H9 (cell line): ENCODE results near the gene DHRS1. TPM values are rescaled to one million over a fixed set of nuclear protein-coding genes. Genes with fewer than 3 reads are reported as not detected.
A peak's percentile ranks its signal among the peaks of the same experiment; 100 is the strongest.

Experiments used
- DNase-seq: peaks from one replicate; pipeline ENCODE4 v3.0.0-alpha.2; 2017
- H2AFZ ChIP-seq: one replicate; pipeline ENCODE4 v1.6.1; 2013; ENCODE audit warnings: mild to moderate bottlenecking, low read length, control low read depth, moderate library complexity
- H2AK5ac ChIP-seq: 2 replicates; pipeline ENCODE4 v1.6.1; 2013; ENCODE audit warnings: low read length, control low read depth, mixed read lengths; ENCODE audit not compliant: insufficient read length
- H2BK120ac ChIP-seq: one replicate; pipeline ENCODE4 v1.6.1; 2013; ENCODE audit warnings: low read depth, mild to moderate bottlenecking, low read length, control low read depth, inconsistent platforms; ENCODE audit not compliant: poor library complexity, severe bottlenecking
- H2BK12ac ChIP-seq: 2 replicates; pipeline ENCODE4 v1.6.1; 2013; ENCODE audit warnings: low read length, control low read depth, mixed read lengths, low read depth; ENCODE audit not compliant: insufficient read length
- H2BK15ac ChIP-seq: 2 replicates; pipeline ENCODE4 v1.6.1; 2013; ENCODE audit warnings: low read depth, low read length, control low read depth
- H2BK20ac ChIP-seq: one replicate; pipeline ENCODE4 v1.6.1; 2013; ENCODE audit warnings: low read depth, mild to moderate bottlenecking, low read length, control low read depth, inconsistent platforms; ENCODE audit not compliant: poor library complexity, severe bottlenecking
- H2BK5ac ChIP-seq: 2 replicates; pipeline ENCODE4 v1.6.1; 2013; ENCODE audit warnings: low read length, control low read depth, mixed read lengths; ENCODE audit not compliant: insufficient read length
- H3K14ac ChIP-seq: 2 replicates; pipeline ENCODE4 v1.6.1; 2013; ENCODE audit warnings: low read length, control low read depth; ENCODE audit not compliant: insufficient read depth
- H3K18ac ChIP-seq: 2 replicates; pipeline ENCODE4 v1.6.1; 2013; ENCODE audit warnings: low read depth, mild to moderate bottlenecking, mixed read lengths, low read length, control low read depth; ENCODE audit not compliant: insufficient read length
- H3K23ac ChIP-seq: 2 replicates; pipeline ENCODE4 v1.6.1; 2013; ENCODE audit warnings: low read length, control low read depth, mixed read lengths, low read depth; ENCODE audit not compliant: insufficient read length
- H3K23me2 ChIP-seq: 2 replicates; pipeline ENCODE4 v1.6.1; 2013; ENCODE audit warnings: low read depth, mild to moderate bottlenecking, mixed read lengths, low read length, control low read depth; ENCODE audit not compliant: insufficient read length, poor library complexity, severe bottlenecking
- H3K27ac ChIP-seq: 2 replicates; pipeline ENCODE4 v1.5.1; 2013; ENCODE audit warnings: low read length, control low read depth, mixed read lengths, low read depth; ENCODE audit not compliant: insufficient read length
- H3K27me3 ChIP-seq: 2 replicates; pipeline ENCODE4 v1.6.1; 2013; ENCODE audit warnings: low read length, control low read depth, inconsistent platforms; ENCODE audit not compliant: insufficient read depth
- H3K4ac ChIP-seq: 2 replicates; pipeline ENCODE4 v1.6.1; 2013; ENCODE audit warnings: low read depth, mild to moderate bottlenecking, control low read depth, inconsistent platforms, low read length, moderate library complexity
- H3K4me1 ChIP-seq: 2 replicates; pipeline ENCODE4 v1.6.1; 2013; ENCODE audit warnings: low read length, control low read depth, inconsistent platforms; ENCODE audit not compliant: insufficient read depth
- H3K4me2 ChIP-seq: 2 replicates; pipeline ENCODE4 v1.6.1; 2013; ENCODE audit warnings: low read length, control low read depth, mixed read lengths; ENCODE audit not compliant: insufficient read length, insufficient read depth
- H3K56ac ChIP-seq: 2 replicates; pipeline ENCODE4 v1.6.1; 2013; ENCODE audit warnings: low read depth, mild to moderate bottlenecking, mixed read lengths, low read length, control low read depth; ENCODE audit not compliant: insufficient read length
- H3K79me1 ChIP-seq: 2 replicates; pipeline ENCODE4 v1.6.1; 2013; ENCODE audit warnings: low read depth, mild to moderate bottlenecking, moderate library complexity, low read length, control low read depth, inconsistent platforms; ENCODE audit not compliant: insufficient read depth, poor library complexity, severe bottlenecking
- H3K79me2 ChIP-seq: 2 replicates; pipeline ENCODE4 v1.6.1; 2013; ENCODE audit warnings: low read length, control low read depth, inconsistent platforms; ENCODE audit not compliant: insufficient read depth
- H3K9ac ChIP-seq: 2 replicates; pipeline ENCODE4 v1.6.1; 2013; ENCODE audit warnings: low read length, control low read depth, mixed read lengths; ENCODE audit not compliant: insufficient read length; ENCODE audit errors: extremely low read depth
- H3K9me3 ChIP-seq: one replicate; pipeline ENCODE4 v1.6.1; 2013; ENCODE audit warnings: low read depth, low read length, inconsistent platforms; ENCODE audit not compliant: control insufficient read depth
- H3T11ph ChIP-seq: one replicate; pipeline ENCODE4 v1.6.1; 2013; ENCODE audit warnings: mild to moderate bottlenecking, low read length, control low read depth, inconsistent platforms
- H4K20me1 ChIP-seq: one replicate; pipeline ENCODE4 v1.6.1; 2013; ENCODE audit not compliant: control insufficient read depth, insufficient read length, insufficient read depth
- H4K5ac ChIP-seq: 2 replicates; pipeline ENCODE4 v1.6.1; 2013; ENCODE audit warnings: low read depth, mild to moderate bottlenecking, mixed read lengths, low read length, control low read depth; ENCODE audit not compliant: insufficient read length
- H4K8ac ChIP-seq: replicated peaks from 2 replicates; pipeline ENCODE4 v1.6.1; 2013; ENCODE audit warnings: low read length, control low read depth, mixed read lengths, low read depth; ENCODE audit not compliant: insufficient read length
- H4K91ac ChIP-seq: 2 replicates; pipeline ENCODE4 v1.6.1; 2013; ENCODE audit warnings: low read depth, mild to moderate bottlenecking, moderate library complexity, mixed read lengths, low read length, control low read depth; ENCODE audit not compliant: insufficient read length
- H3K27ac Mint-ChIP-seq, 3 experiments: 2 replicates in 2 of 3; 3 replicates in 1 of 3; pipeline ENCODE4 v1.8.0; 2020 to 2021; ENCODE audit warnings: mixed read lengths in 3 of 3, mild to moderate bottlenecking in 1 of 3, moderate library complexity in 1 of 3
- H3K27me3 Mint-ChIP-seq: 2 replicates; pipeline ENCODE4 v1.8.0; 2021; ENCODE audit warnings: low read depth, mild to moderate bottlenecking, moderate library complexity, mixed read lengths
- H3K36me3 Mint-ChIP-seq, 3 experiments: 2 replicates in 2 of 3; 3 replicates in 1 of 3; pipeline ENCODE4 v1.8.0; 2020 to 2021; ENCODE audit warnings: low read depth in 3 of 3, mixed read lengths in 3 of 3; ENCODE audit not compliant: insufficient read depth in 1 of 3
- H3K4me1 Mint-ChIP-seq, 2 experiments: 2 replicates each; pipeline ENCODE4 v1.8.0; 2020; ENCODE audit warnings: mixed read lengths in 2 of 2
- H3K4me3 Mint-ChIP-seq, 2 experiments: 2 replicates in 1 of 2; 3 replicates in 1 of 2; pipeline ENCODE4 v1.8.0; 2020 to 2021; ENCODE audit warnings: mild to moderate bottlenecking in 2 of 2, mixed read lengths in 2 of 2, moderate library complexity in 1 of 2
- H3K9me3 Mint-ChIP-seq, 2 experiments: 2 replicates in 1 of 2; 3 replicates in 1 of 2; pipeline ENCODE4 v1.8.0; 2020; ENCODE audit warnings: mild to moderate bottlenecking in 2 of 2, mixed read lengths in 2 of 2, moderate library complexity in 1 of 2
- WGBS: extraction: QIAGEN DNeasy Blood & Tissue Kit; methylation state at CpG from one replicate; pipeline ENCODE4 v1.1.7; 2013; ENCODE audit warnings: missing lambda C conversion rate, low lambda C conversion rate, mixed read lengths; ENCODE audit not compliant: insufficient read length; ENCODE audit errors: extremely low coverage; 5-methylcytosine and 5-hydroxymethylcytosine counted together
- total RNA-seq: library from RNA; stranded (reverse); gene quantifications from 2 replicates; pipeline ENCODE4 v1.2.1, GENCODE V29; 2021
- TF ChIP-seq, protein P1 (sequence below): fragments of 200-600 bp; sonication (generic); conservative IDR thresholded peaks from 3 replicates; pipeline ENCODE4 v1.8.0; 2021; ENCODE audit warnings: antibody characterized with exemption, mild to moderate bottlenecking

The DHRS1 gene
- total RNA-seq, 1 experiment from 2014 or later: 19.1 TPM

DNA sequence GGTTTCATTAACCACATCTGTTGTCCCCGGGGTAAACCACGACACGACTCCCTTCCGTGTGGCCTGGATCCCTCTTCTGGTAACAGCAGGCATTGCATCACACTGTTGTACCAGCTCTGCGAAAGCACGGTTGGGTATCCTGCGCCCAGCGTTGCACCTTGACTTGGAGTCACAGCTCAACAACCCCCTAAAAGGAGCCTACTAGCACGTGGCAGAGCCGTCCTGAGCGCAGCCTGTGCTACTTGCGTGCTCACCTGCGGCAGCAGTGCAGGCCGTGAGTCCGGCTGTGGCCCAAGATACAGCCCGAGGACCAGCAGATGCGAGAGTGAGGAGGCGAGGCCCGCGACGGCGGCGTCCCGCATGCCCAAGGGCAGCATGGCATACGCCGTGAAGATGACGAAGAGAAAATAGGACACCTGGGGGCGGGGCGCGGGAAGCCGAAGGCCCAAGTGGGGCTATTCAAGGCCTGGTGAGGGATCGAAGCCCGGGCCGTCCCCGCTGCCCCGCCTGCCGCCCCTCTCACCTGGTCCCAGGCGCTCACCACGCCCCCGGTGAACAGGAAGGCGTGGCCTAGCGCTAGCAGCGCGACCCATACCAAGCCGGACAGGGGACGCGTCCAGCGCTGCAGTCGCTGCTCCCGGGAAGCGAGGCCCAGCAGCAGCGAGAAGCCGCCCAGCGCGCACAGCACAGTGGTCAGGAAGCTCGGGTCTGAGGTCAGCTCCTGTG, 32.9 kb upstream of the DHRS1 start:
- Histone ChIP-seq H2BK5ac (no peak overlapping the region), H4K20me1 (no peaks in the 10 kb centered on the region), H2BK20ac (no peak overlapping the region), H3K4me2 (peak overlapping the region; percentile 85), H3T11ph (no peak overlapping the region), H3K4ac (no peak overlapping the region), H3K4me1 (no peaks in the 10 kb centered on the region; the same call in 1 of the 2 replicates), H3K18ac (peak overlapping the region; percentile 56), H2BK15ac (no peak overlapping the region), H3K23me2 (peaks cover 20% of the 10 kb centered on the region), H2AFZ (peak overlapping the region; percentile 17), H3K79me1 (no peaks in the 10 kb centered on the region), H4K5ac (no peak overlapping the region), H2BK12ac (no peak overlapping the region), H3K56ac (no peak overlapping the region), H3K9ac (no peak overlapping the region), H2BK120ac (no peak overlapping the region), H3K27ac (no peak overlapping the region), H2AK5ac (no peak overlapping the region), H3K9me3 (no peaks in the 10 kb centered on the region), H3K79me2 (no peaks in the 10 kb centered on the region), H3K27me3 (peaks cover 35% of the 10 kb centered on the region), H4K8ac (no peak overlapping the region), H3K14ac (peak overlapping the region; percentile 18; the same call in 1 of the 2 replicates), H3K23ac (no peak overlapping the region), H4K91ac (no peak overlapping the region)
- H3K27ac Mint-ChIP-seq: no peak overlapping the region
- no CpG with 5 or more reads among the region's 56 CpGs for WGBS
- H3K4me3 Mint-ChIP-seq: peak overlapping the region; percentile 60 to 91
- H3K27me3 Mint-ChIP-seq: peaks cover 92% of the 10 kb centered on the region
- peak; percentile 90 for DNase-seq
- TF ChIP-seq, protein P1, sequence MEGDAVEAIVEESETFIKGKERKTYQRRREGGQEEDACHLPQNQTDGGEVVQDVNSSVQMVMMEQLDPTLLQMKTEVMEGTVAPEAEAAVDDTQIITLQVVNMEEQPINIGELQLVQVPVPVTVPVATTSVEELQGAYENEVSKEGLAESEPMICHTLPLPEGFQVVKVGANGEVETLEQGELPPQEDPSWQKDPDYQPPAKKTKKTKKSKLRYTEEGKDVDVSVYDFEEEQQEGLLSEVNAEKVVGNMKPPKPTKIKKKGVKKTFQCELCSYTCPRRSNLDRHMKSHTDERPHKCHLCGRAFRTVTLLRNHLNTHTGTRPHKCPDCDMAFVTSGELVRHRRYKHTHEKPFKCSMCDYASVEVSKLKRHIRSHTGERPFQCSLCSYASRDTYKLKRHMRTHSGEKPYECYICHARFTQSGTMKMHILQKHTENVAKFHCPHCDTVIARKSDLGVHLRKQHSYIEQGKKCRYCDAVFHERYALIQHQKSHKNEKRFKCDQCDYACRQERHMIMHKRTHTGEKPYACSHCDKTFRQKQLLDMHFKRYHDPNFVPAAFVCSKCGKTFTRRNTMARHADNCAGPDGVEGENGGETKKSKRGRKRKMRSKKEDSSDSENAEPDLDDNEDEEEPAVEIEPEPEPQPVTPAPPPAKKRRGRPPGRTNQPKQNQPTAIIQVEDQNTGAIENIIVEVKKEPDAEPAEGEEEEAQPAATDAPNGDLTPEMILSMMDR: peak; percentile 77
- peaks cover 20 to 33% of the 10 kb centered on the region in 2 experiments for H3K4me1 Mint-ChIP-seq
- peaks cover 0 to 2% of the 10 kb centered on the region in 2 experiments; a peak in 4 of 5 replicates for H3K9me3 Mint-ChIP-seq
- no peaks in the 10 kb centered on the region; a peak in 1 of 7 replicates for H3K36me3 Mint-ChIP-seq
